HG03342 (cell line): ENCODE data around the gene PCAT6.
A peak's percentile ranks its signal among the peaks of the same experiment; 100 is the strongest.

Source experiments
- ATAC-seq: cut with Tn5 transposase; IDR thresholded peaks from one replicate; pipeline ENCODE4 v1.9.1; 2021; ENCODE audit warnings: mild to moderate bottlenecking, moderate library complexity; ENCODE audit not compliant: unreplicated experiment

Gene PCAT6

DNA sequence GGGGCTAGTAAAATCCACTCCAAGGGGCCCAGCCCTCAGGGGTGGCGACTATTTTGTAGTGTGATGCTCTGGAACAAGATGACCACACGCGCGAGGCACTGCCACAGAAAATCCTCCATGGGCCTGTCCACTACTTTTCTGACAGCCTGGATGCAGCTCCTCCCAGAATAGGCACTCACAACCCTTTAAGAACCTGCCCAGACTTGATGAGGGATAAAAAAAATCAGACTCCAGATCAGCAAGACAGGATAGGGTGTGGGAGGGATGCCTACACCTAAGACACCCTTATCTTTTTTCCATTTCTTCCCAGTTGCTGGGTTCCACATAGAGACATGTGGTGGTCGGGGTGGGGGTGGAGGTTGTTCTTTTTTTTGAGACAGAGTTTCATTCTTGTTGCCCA, 33.5 kb downstream of the PCAT6 start:
- ATAC-seq = no peak

DNA sequence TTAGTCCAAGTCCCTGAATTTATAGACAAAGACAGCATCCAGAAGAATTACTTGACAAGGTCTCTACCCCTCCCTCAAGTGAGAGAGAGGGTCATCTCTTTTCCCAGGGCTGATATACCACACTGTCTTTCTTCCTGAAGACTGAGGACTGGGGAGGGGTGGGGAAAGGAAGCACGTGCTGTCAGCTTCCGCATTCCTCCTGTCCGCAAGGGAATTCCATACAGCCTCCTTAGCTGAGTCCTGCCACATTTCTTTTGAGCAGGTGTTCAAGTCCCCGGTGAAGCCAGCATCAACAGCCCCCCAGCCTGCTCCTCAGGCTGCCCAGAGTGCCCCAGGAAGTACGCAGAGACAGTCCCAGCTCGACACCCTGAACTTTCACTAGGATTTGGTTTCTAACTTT, 34.2 kb downstream of the PCAT6 start:
- ATAC-seq = no peak

DNA sequence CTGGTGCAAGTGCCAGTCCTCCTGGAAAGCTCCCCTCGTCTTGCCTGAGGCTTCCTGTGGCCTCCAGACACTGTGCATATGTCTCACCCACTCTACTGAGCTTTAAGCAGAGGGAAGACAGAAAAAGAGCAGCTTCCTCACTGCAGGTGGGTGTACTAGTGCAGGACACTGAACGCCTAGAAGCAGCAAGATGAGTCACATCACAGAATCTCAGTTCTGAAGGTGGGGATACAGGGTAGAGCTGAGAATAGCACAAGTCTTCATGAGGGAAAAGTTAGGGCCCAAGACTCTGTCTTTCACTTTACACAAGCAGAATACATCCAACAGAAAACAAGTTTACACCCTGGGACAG, 37.4 kb downstream of the PCAT6 start:
- peak; percentile 90 for ATAC-seq

DNA sequence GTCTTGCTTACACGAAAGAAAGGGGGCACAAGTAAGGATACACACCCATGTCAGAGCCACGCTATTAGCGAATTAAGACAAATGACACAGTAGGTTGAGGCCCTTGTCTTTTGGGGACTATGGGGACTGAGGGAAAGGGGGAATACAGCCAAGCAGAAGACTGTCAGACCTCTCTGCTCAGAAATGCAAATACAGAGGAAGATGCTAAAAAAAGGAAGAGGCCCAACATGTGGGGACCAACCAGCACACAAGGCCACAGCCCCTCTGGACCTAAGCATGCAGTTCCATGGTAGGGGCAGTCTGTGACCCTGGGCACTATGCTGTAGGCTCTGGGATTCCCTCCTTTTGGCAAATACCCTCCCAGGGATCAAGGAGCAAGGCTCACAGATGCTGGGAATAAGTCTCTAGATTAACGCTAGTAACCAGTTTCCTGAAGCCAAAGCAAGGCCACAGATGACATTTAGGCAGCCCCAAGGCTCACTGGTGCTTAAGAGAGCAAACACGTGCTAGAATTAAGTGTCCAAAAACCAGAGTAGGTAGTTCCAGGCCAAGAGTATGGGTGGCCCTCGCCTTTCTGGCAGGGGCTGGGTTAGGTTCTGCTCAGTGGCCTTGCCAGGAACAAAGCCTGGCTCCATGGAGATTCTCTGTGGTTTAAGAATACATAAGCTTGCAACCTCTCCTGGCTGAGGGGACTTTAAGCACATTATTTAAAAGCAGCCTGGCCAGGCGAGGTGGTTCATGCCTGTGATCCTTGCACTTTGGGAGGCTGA, 40.0 kb downstream of the PCAT6 start:
- no peak for ATAC-seq

DNA sequence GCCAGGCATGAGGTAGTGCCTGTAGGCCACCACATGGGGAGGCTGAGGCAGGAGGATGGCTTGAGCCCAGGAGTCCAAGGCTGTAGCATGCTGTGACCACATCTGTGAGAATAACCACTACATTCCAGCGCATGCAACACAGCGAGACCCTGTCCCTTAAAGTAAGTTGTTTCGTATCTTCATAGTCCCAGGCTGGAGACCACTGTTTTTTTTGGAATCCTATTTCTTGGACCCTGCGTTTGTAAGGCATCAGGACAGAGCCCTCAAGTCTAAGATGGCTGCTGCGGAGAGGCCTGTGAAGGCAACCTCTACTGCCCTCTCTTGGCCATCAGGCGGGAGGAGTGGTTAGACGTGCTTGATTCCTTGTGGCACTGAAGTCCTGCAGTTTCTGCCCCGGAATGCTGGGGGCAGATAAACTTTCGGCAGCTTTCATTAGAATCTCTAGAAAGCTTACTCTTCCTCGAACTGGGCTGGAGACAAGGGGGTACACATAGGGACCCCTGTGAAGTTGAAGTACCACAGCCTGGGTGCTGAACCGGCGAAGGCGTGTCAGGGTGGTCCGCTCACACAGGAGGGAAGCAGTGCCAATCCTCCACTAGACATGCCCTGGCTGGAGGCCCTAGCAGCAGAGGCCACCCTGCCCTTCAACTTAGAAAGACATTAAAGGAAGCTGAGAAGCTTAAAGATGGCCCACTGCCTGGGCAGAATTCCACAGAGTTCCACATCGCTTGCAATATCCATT, 41.6 kb downstream of the PCAT6 start:
- ATAC-seq = no peak

DNA sequence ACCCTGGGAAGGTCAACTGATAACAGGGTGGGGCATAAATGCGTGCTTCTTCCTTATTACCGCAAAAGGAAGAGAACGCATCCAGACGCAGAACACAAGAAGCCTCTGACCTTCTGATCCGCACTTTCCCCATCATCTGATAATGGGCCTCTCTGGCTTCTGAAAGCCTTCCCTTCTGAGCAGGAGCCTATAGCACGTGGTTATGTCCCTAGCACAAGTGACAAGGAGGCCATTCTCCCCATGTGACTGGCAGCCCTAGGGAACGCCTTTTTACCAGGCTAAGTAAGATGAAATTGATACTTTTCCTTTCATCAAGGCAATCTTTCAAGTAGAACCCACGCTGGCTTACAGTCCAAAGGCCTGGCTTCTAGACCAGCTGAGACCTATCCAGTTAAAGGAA, 44.0 kb downstream of the PCAT6 start:
- ATAC-seq = no peak

DNA sequence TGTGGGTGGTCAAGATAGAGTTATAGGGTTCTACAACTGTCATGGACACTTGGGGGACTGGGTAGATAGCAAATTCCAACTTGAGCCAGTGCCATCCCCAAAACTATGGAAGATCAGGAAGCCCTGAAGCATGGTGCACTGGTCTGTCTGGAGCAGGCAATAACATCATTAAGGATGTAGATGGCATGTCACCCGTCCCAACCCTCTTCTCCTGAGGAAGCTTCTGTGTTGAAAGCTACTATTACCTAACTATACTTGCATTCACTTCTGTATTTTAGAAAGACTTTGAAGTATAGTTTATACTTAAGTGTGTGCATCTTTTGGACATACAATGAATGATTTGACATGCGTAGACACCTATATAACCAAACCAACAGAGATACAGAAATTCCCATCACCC, 45.3 kb downstream of the PCAT6 start:
- no peak for ATAC-seq

DNA sequence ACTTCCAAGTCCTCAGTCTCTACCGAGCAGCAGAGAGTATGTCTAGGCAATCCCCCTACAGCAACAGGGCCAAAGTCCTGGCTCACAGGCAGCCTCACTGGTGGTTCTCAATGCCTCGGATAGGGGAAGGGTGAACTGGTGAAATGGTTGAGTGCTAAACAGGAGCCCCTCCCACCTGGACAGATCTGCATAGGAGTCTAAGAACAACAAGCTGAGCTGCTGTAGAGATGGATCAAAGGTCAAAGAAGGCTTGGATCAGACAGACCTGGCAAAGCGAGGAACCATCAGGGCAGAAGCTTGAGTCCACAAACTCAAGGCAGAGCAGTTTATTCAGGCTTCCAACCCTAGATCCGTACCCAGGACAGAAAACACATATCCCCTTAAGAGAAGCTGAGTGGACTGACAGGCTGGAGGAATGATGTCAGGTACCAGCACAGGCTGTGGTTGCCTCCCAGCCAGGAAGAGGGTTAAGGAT, 46.4 kb downstream of the PCAT6 start:
- no peak for ATAC-seq

DNA sequence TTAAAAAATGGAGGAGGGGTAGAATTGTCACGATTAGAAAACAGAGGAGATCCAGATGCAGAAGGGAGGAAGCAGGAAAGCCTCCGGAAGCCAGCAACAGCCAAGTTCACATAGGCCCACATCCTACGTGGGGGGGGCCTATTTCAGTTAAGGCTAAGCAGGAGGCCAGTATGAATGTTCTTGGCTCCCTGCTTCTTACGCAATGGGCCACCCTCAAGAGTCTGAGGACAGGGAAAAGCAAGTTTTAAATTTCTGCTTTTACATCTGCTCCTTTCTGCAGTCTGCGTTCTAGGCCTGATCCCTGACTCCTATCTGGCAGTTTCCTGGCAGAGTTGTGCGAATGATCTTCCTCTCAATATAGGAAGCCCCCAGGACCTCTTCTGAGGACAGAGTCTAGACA, 47.6 kb downstream of the PCAT6 start:
- no peak for ATAC-seq

DNA sequence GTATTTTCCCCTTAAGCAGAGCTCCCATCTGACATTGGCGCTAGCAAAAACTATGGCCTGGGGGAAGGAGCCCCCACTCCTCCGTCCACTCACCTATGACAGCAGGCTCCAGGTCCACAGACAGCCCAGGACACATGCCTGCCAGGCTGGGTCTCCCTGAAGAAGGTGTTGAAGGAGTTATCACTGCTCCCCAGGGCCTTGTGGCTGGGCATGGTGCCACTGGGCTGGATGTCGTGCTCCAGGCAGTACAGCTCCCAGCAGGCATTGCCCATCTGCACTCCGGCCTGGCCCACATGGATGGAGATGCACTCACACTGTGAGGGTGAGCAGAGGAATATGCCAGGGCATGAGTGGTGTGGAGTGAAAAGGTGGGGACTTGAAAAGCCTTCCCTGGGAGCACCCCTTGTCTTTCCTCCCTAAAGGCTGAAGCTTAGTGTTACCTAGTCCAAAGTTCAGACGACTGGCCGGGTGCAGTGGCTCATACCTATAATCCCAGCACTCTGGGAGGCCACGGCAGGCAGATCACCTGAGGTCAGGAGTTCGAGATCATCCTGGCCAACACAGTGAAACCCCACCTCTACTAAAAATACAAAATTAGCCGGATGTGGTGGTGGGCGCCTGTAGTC, 48.1 kb downstream of the PCAT6 start:
- no peak for ATAC-seq

DNA sequence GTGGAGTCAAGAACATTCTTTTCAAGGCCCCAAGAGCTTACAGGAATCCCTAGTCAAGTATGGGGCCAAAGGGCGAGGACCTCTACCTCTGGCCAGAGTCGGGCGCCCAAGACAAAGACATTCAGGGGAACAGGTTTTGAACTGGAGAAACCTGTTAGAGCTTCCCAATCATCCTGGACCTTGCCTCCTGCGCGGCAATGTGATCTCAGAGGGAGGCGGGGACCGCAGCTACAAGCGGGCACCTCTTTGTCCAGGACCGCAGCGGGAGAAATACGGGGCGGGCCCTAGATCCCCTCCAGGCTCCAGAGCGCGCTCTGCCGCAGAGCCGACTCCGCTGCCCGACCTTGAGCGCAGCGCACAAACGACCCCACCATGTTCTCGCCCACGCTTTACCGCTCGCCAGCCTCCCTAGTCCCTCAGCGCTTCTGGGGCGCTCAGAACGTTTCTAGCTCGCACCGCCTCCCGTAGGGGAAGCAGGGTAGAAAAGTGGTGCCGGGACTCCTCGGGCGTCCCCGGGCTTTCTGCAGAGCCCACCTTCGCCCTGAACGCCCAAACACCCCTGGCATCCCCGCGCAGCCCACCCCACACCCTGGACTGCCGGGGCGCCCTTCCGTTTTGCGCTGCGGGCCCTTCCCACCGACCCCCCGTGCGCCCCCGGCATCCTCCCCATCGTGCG, 50.1 kb downstream of the PCAT6 start:
- ATAC-seq = peak; percentile 23
